ENCODE measurements around the gene LIPC. TPM values are rescaled to one million over a fixed set of nuclear protein-coding genes. Genes with fewer than 3 reads are reported as not detected.

Gene LIPC
- total RNA-seq, 1 experiment from 2014 or later: not detected

- H3K4me1 ChIP-seq (ENCODE audit: control insufficient read depth in 1 of 2, insufficient read depth in 2 of 2, low read length in 2 of 2): peaks cover 44 to 74% of the 10 kb centered on the region in 2 experiments
- H3K36me3 ChIP-seq (ENCODE audit: control insufficient read depth in 1 of 2, insufficient read depth in 2 of 2, low read length in 2 of 2): no peaks in the 10 kb centered on the region
- no TSS peak for BruUV-seq (replicated peaks)
- H2AFZ ChIP-seq (ENCODE audit: low read depth, low read length, poor library complexity, severe bottlenecking): peak overlapping the region; percentile 64
- H3K4me2 ChIP-seq (ENCODE audit: low read length): peak overlapping the region; percentile 66
- no peaks in the 10 kb centered on the region for H3K9me3 ChIP-seq (ENCODE audit: control insufficient read depth in 1 of 2, insufficient read depth in 1 of 2, low read depth in 1 of 2, low read length in 2 of 2)
- POLR2A ChIA-PET: interaction anchor here (0.7 to 1.6 kb wide), 7 partner anchors 9 to 309 kb away, joined by 3 to 7 read pairs (median 4); partner anchors contain the start of gene MINDY2
- no peaks in the 10 kb centered on the region for H3K27me3 ChIP-seq (ENCODE audit: insufficient read depth, low read length)
- RAD21 ChIA-PET (ENCODE audit: low non-redundant PET in 1 of 2, low total read pairs in 2 of 2, uncharacterized antibody in 2 of 2, unreplicated experiment in 2 of 2): interaction anchor here in 1 of 2 experiments (0.7 to 0.8 kb wide), 2 partner anchors 69 to 301 kb away, joined by 3 read pairs; partner anchors contain the start of gene MINDY2
- H3K27ac ChIP-seq (ENCODE audit: low read depth, low read length): peak overlapping the region; percentile 71
- ATAC-seq (peak; percentile 73), DNase-seq (ENCODE audit: low read depth, low spot score) (peak; percentile 69)
- TF ChIP-seq RAD21 (IDR thresholded peaks at IDR 0.05; ENCODE audit: low read depth) (peak; percentile 19), POLR2A (IDR thresholded peaks at IDR 0.05; ENCODE audit: borderline replicate concordance, extremely low read depth, insufficient read depth, insufficient read length) (no peak), SRF (IDR thresholded peaks at IDR 0.05; ENCODE audit: low read depth) (no peak), TCF7L2 (IDR thresholded peaks at IDR 0.05; ENCODE audit: borderline replicate concordance, extremely low read depth, insufficient read depth, insufficient read length) (peak; percentile 20), FOSL1 (IDR thresholded peaks at IDR 0.05; ENCODE audit: low read depth) (peak; percentile 87), POLR2AphosphoS5 (IDR thresholded peaks at IDR 0.05; ENCODE audit: low read depth, low read length) (no peak), MAX (IDR thresholded peaks at IDR 0.05) (peak; percentile 33; the same call in 1 of the 2 replicates), CEBPB (IDR thresholded peaks at IDR 0.05; ENCODE audit: low read depth) (peak; percentile 70; the same call in 1 of the 2 replicates), JUND (IDR thresholded peaks at IDR 0.05) (peak; percentile 82), ZNF274 (IDR thresholded peaks at IDR 0.05; ENCODE audit: low read depth, low read length) (no peak), CBX3 (IDR thresholded peaks at IDR 0.05; ENCODE audit: low read depth) (peak; percentile 56; the same call in 1 of the 2 replicates), SP1 (IDR thresholded peaks at IDR 0.05; ENCODE audit: low read depth) (peak; percentile 69), YY1 (IDR thresholded peaks at IDR 0.05; ENCODE audit: extremely low read depth, insufficient replicate concordance, low read depth, low read length) (no peak)
- H4K20me1 ChIP-seq (ENCODE audit: insufficient read depth): no peaks in the 10 kb centered on the region
- CTCF ChIA-PET: no interaction called here
- H3K4me3 ChIP-seq (replicated peaks in 1 of 2; ENCODE audit: low read depth in 1 of 2, low read length in 2 of 2): peak overlapping the region in 1 of 2 experiments; percentile 25; a peak in 2 of 4 replicates
- H3K9me2 ChIP-seq (ENCODE audit: insufficient read depth): no peaks in the 10 kb centered on the region
- no peaks in the 10 kb centered on the region for H3K79me2 ChIP-seq (ENCODE audit: insufficient read depth, low read length)
- intact Hi-C loops (cut with micrococcal nuclease): no loop called here
- peak overlapping the region; percentile 22; the same call in 1 of the 2 replicates for H3K9ac ChIP-seq (ENCODE audit: low read length)
Measured at GRCh38 chr15:58469432-58470353, 37.9 kb downstream of the LIPC start.
